Esophagus mucosa (tissue), 1 donor: ENCODE results near the gene PITPNC1. TPM values are rescaled to one million over a fixed set of nuclear protein-coding genes. Genes with fewer than 3 reads are reported as not detected.

Experiments used
- total RNA-seq: library from RNA; stranded (reverse); gene quantifications from one replicate; pipeline ENCODE4 v1.2.4, GENCODE V29; 2023
- donor health status: DM: yes; HTN: yes; CAD: no.

The PITPNC1 gene
- total RNA-seq, 1 donor from 2014 or later = 16.0 TPM

Other genes starting within 250 kb of the PITPNC1 start
- gene HELZ, start 132.1 kb upstream of the PITPNC1 start, total RNA-seq = 19.9 TPM
- 40.3 TPM for gene PSMD12, start 10.7 kb upstream of the PITPNC1 start, total RNA-seq